NCI-H1694 (cell line): ENCODE measurements around the gene ADRM1.

Experiments used
- DNase-seq: peaks from one replicate; lab custom pipeline; 2025; lab: John Stamatoyannopoulos, UW

ADRM1 gene

DNA sequence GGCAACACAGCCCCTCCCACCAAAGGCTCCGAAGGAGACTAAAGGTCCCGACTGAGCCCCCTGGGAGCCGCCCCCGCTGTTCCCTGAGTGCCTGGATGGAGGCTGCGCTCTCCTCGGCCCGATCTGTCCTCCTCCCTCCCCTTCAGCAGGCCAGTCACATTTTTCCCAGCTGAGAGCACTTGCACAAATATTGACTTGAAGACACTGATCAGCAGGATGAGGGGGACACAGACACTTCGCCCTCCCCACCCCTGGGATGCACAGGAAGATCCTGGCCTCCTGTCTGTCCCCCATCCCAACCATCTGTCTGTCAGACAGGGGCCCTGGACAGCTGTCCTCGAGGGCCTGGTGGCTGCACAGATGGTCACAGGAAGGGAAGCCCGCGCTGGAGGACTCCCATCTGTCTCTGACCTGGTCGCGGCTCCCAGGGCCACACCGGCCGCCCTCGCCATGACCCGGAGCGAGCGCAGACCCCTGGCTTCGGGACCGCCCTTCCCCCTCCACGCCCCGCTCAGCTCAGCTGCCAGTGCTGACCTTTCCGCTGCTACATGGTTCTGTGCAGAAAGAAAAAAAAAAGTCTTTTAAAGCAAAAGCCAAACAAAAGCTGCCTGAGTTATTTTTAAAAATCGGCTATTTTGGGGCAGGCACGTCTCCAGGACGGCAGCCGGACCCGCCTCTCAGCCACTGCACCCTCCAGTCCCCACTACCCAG is 53.2 kb downstream of the ADRM1 start:
- no peak for DNase-seq

- DNase-seq: no peak
Observed at GRCh38 chr20:62356589-62357186, 53.9 kb downstream of the ADRM1 start.

GRCh38 chr20:62357187-62357667 is 54.4 kb downstream of the ADRM1 start:
- no peak for DNase-seq

DNA sequence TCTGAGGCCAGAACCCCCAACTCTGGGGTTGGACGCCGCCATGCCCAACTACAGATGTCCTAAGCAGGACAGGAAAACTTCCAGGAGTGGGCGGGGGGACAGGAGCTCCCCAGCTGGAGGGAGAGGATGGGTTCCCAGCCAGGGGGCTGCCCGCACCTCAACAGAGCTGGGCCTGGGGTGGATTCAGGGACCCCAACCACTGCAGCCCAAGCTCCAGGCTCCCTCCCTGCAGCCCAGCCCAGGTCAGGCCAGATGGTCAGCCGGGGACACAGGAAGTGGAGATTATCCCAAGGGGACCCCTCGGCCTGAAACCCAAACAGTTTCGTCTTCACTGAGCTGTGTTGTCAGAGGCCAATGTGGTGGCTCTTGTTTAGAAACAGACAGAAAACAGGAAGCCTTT is 54.9 kb downstream of the ADRM1 start:
- no peak for DNase-seq
